H1 (cell line): ENCODE data around the gene PIP4K2C. TPM values are rescaled to one million over a fixed set of nuclear protein-coding genes. Genes with fewer than 3 reads are reported as not detected.

Source experiments
- CTCF ChIA-PET: fragments of 300-600 bp; sonication (Branson Sonifier 250); formaldehyde crosslinking; loops from one replicate; lab custom pipeline; 2021; ENCODE audit not compliant: partially characterized antibody; lab: Charles Lee
- POLR2A ChIA-PET: fragments of 300-600 bp; sonication (Branson Sonifier 250); formaldehyde crosslinking; loops from one replicate; lab custom pipeline; 2021; ENCODE audit warnings: inconsistent platforms; ENCODE audit not compliant: partially characterized antibody; lab: Charles Lee
- DNase-seq, 2 experiments: peaks; one replicate each; pipeline versions ENCODE4 v3.0.0 to v3.0.0-alpha.2; 2010 to 2022; ENCODE audit warnings: low spot score in 2 of 2, low read depth in 1 of 2, mixed read lengths in 1 of 2
- FAIRE-seq: peaks from 2 replicates; lab custom pipeline; 2011; peaks lifted over from hg19 to GRCh38; lab: Jason Lieb, UNC
- H2AFZ ChIP-seq: 2 replicates; pipeline ENCODE4 v1.8.1; 2012; ENCODE audit warnings: low read length, inconsistent platforms
- H2AK5ac ChIP-seq: 2 replicates; pipeline ENCODE4 v1.6.1; 2013; ENCODE audit warnings: low read depth, low read length
- H2BK120ac ChIP-seq: replicated peaks from 2 replicates; pipeline ENCODE3; 2013; ENCODE audit warnings: low read depth, low read length, inconsistent platforms
- H2BK12ac ChIP-seq: 2 replicates; pipeline ENCODE4 v1.6.1; 2013; ENCODE audit warnings: low read depth, low read length
- H2BK15ac ChIP-seq: 2 replicates; pipeline ENCODE4 v1.6.1; 2013; ENCODE audit warnings: low read length
- H2BK20ac ChIP-seq: 2 replicates; pipeline ENCODE4 v1.6.1; 2013; ENCODE audit warnings: low read length
- H2BK5ac ChIP-seq: 2 replicates; pipeline ENCODE4 v1.6.1; 2013; ENCODE audit warnings: low read depth, low read length
- H3K14ac ChIP-seq: 2 replicates; pipeline ENCODE4 v1.6.1; 2013; ENCODE audit warnings: inconsistent platforms; ENCODE audit not compliant: insufficient read length
- H3K18ac ChIP-seq: 2 replicates; pipeline ENCODE4 v1.6.1; 2013; ENCODE audit warnings: low read length; ENCODE audit errors: extremely low read depth
- H3K23ac ChIP-seq: 2 replicates; pipeline ENCODE4 v1.6.1; 2013; ENCODE audit warnings: inconsistent platforms; ENCODE audit not compliant: insufficient read length
- H3K23me2 ChIP-seq: 2 replicates; pipeline ENCODE4 v1.6.1; 2013; ENCODE audit warnings: low read depth, low read length
- H3K27ac ChIP-seq: 2 replicates; pipeline ENCODE4 v1.6.1; 2011; ENCODE audit warnings: low read depth, low read length, inconsistent platforms
- H3K27me3 ChIP-seq, 4 experiments: replicated peaks in 1 of 4; 1 replicate in 1 of 4; 2 replicates in 3 of 4; pipeline versions ENCODE4 v1.6.1 to v1.8.1; 2011 to 2013; ENCODE audit warnings: low read length in 3 of 4, mild to moderate bottlenecking in 3 of 4, inconsistent platforms in 2 of 4, mixed read lengths in 2 of 4, moderate library complexity in 1 of 4; ENCODE audit not compliant: control insufficient read depth in 3 of 4, insufficient read depth in 3 of 4; ENCODE audit errors: extremely low read depth in 1 of 4
- H3K36me3 ChIP-seq, 4 experiments: 2 replicates each; pipeline versions ENCODE4 v1.6.1 to v1.8.1; 2011 to 2013; ENCODE audit warnings: mild to moderate bottlenecking in 4 of 4, low read length in 3 of 4, moderate library complexity in 2 of 4, control low read depth in 1 of 4, inconsistent platforms in 1 of 4; ENCODE audit not compliant: insufficient read depth in 4 of 4, control insufficient read depth in 2 of 4
- H3K4ac ChIP-seq: replicated peaks from 2 replicates; pipeline ENCODE3; 2013; ENCODE audit warnings: low read length, low read depth, mixed read lengths, inconsistent platforms; ENCODE audit not compliant: insufficient read length
- H3K4me1 ChIP-seq, 4 experiments: replicated peaks in 1 of 4; 1 replicate in 1 of 4; 2 replicates in 3 of 4; pipeline versions ENCODE4 v1.6.1 to v1.8.1; 2011 to 2013; ENCODE audit warnings: low read length in 3 of 4, inconsistent platforms in 2 of 4, mixed read lengths in 1 of 4; ENCODE audit not compliant: insufficient read depth in 4 of 4, control insufficient read depth in 3 of 4
- H3K4me2 ChIP-seq, 2 experiments: 2 replicates each; pipeline versions ENCODE4 v1.6.1 to v1.8.1; 2011 to 2013; ENCODE audit warnings: low read depth in 2 of 2, low read length in 2 of 2, control low read depth in 1 of 2, inconsistent platforms in 1 of 2, mild to moderate bottlenecking in 1 of 2; ENCODE audit not compliant: insufficient read depth in 1 of 2
- H3K4me3 ChIP-seq, 4 experiments: fragments of 200-600, 300-600 bp in 1 of 4; sonication (generic), shearing (Covaris generic), sonication (Bioruptor Twin) in 1 of 4; 2 replicates each; pipeline versions ENCODE4 v1.5.1 to v1.8.1; 2011 to 2016; ENCODE audit warnings: low read length in 4 of 4, low read depth in 3 of 4, control low read depth in 2 of 4, inconsistent platforms in 2 of 4, mild to moderate bottlenecking in 2 of 4, mixed read lengths in 1 of 4, moderate library complexity in 1 of 4; ENCODE audit not compliant: insufficient read depth in 2 of 4; ENCODE audit errors: extremely low read depth in 1 of 4
- H3K56ac ChIP-seq: replicated peaks from 2 replicates; pipeline ENCODE3; 2013; ENCODE audit warnings: low read depth, mild to moderate bottlenecking, mixed read lengths, low read length, inconsistent platforms; ENCODE audit not compliant: insufficient read length
- H3K79me1 ChIP-seq: 2 replicates; pipeline ENCODE4 v1.6.1; 2013; ENCODE audit warnings: low read depth, low read length, control low read depth
- H3K79me2 ChIP-seq, 2 experiments: 2 replicates each; pipeline versions ENCODE4 v1.6.1 to v1.8.1; 2012 to 2013; ENCODE audit warnings: low read length in 2 of 2, mild to moderate bottlenecking in 2 of 2, inconsistent platforms in 1 of 2; ENCODE audit not compliant: insufficient read depth in 2 of 2, control insufficient read depth in 1 of 2
- H3K9ac ChIP-seq, 4 experiments: replicated peaks in 1 of 4; 1 replicate in 1 of 4; 2 replicates in 3 of 4; pipeline versions ENCODE4 v1.6.1 to v1.8.1; 2011 to 2013; ENCODE audit warnings: low read depth in 3 of 4, low read length in 3 of 4, control low read depth in 2 of 4, mild to moderate bottlenecking in 2 of 4, moderate library complexity in 2 of 4, inconsistent platforms in 1 of 4; ENCODE audit errors: extremely low read depth in 1 of 4
- H3K9me3 ChIP-seq, 2 experiments: 2 replicates each; pipeline versions ENCODE4 v1.6.1 to v1.8.1; 2012 to 2013; ENCODE audit warnings: mild to moderate bottlenecking in 2 of 2, moderate library complexity in 2 of 2, control low read depth in 1 of 2, inconsistent platforms in 1 of 2, low read depth in 1 of 2, low read length in 1 of 2, mixed read lengths in 1 of 2; ENCODE audit not compliant: insufficient read depth in 2 of 2
- H4K20me1 ChIP-seq, 2 experiments: replicated peaks in 1 of 2; 2 replicates each; pipeline versions ENCODE3 to v1.8.1; 2011 to 2013; ENCODE audit warnings: inconsistent platforms in 2 of 2, low read length in 2 of 2, mild to moderate bottlenecking in 1 of 2; ENCODE audit not compliant: insufficient read depth in 2 of 2, control insufficient read depth in 1 of 2
- H4K5ac ChIP-seq: 2 replicates; pipeline ENCODE4 v1.6.1; 2013; ENCODE audit warnings: low read length, low read depth, mixed read lengths, inconsistent platforms; ENCODE audit not compliant: insufficient read length
- H4K8ac ChIP-seq: 2 replicates; pipeline ENCODE4 v1.8.0; 2013; ENCODE audit warnings: mild to moderate bottlenecking, moderate library complexity, low read length, inconsistent platforms; ENCODE audit not compliant: insufficient read depth; ENCODE audit errors: extremely low read depth
- H4K91ac ChIP-seq: replicated peaks from 2 replicates; pipeline ENCODE3; 2013; ENCODE audit warnings: low read length, mixed read lengths, inconsistent platforms; ENCODE audit not compliant: insufficient read length
- CHD2 ChIP-seq: IDR thresholded peaks from 2 replicates; pipeline ENCODE4 v1.6.1; 2012; ENCODE audit warnings: low read length, improper control_type of control experiment
- CTBP2 ChIP-seq: IDR thresholded peaks from 2 replicates; pipeline ENCODE4 v1.7.0; 2011; ENCODE audit warnings: borderline replicate concordance, mild to moderate bottlenecking, moderate library complexity, mixed read lengths, low read length; ENCODE audit not compliant: insufficient read depth, insufficient read length
- EGR1 ChIP-seq: IDR thresholded peaks from 2 replicates; pipeline ENCODE4 v1.6.1; 2011; ENCODE audit warnings: low read depth, low read length, borderline replicate concordance
- EP300 ChIP-seq, 2 experiments: IDR thresholded peaks; 1 replicate in 1 of 2; 2 replicates in 1 of 2; pipeline ENCODE4 v1.6.1; 2011 to 2012; ENCODE audit warnings: low read depth in 2 of 2, low read length in 2 of 2, mild to moderate bottlenecking in 2 of 2, borderline replicate concordance in 1 of 2, inconsistent platforms in 1 of 2, moderate library complexity in 1 of 2
- GABPA ChIP-seq: IDR thresholded peaks from 2 replicates; pipeline ENCODE4 v1.6.1; 2011; ENCODE audit warnings: mild to moderate bottlenecking, low read length, moderate library complexity, borderline replicate concordance; ENCODE audit not compliant: insufficient read depth
- KDM5A ChIP-seq: fragments of 200-600 bp; IDR thresholded peaks from 2 replicates; pipeline ENCODE4 v1.7.1; 2012; ENCODE audit warnings: mild to moderate bottlenecking, low read length, inconsistent platforms, mixed read lengths
- POLR2AphosphoS5 ChIP-seq: IDR thresholded peaks from 2 replicates; pipeline ENCODE4 v1.6.1; 2011; ENCODE audit warnings: low read depth, low read length
- RBBP5 ChIP-seq: IDR thresholded peaks from 2 replicates; pipeline ENCODE4 v1.7.1; 2012; ENCODE audit warnings: low read depth, mild to moderate bottlenecking, inconsistent platforms, low read length, moderate library complexity, borderline replicate concordance
- RXRA ChIP-seq: IDR thresholded peaks from 2 replicates; pipeline ENCODE4 v1.6.1; 2011; ENCODE audit warnings: low read depth, mild to moderate bottlenecking, low read length, moderate library complexity; ENCODE audit not compliant: insufficient read depth
- SIX5 ChIP-seq: IDR thresholded peaks from 2 replicates; pipeline ENCODE4 v1.6.1; 2011; ENCODE audit warnings: mild to moderate bottlenecking, low read depth, low read length
- SRF ChIP-seq: IDR thresholded peaks from 2 replicates; pipeline ENCODE4 v1.6.1; 2011; ENCODE audit warnings: mild to moderate bottlenecking, low read depth, low read length, moderate library complexity
- WGBS, 2 experiments: shearing (Covaris generic) in 1 of 2; methylation state at CpG; one replicate each; pipeline versions ENCODE4 v1.1.6 to v1.1.7; 2013 to 2015; ENCODE audit warnings: low lambda C conversion rate in 2 of 2, mixed read lengths in 2 of 2, inconsistent platforms in 1 of 2, low coverage in 1 of 2, missing lambda C conversion rate in 1 of 2; ENCODE audit not compliant: insufficient replicate concordance in 2 of 2, insufficient coverage in 1 of 2, insufficient read length in 1 of 2; ENCODE audit errors: extremely low coverage in 1 of 2, missing lambda C conversion rate in 1 of 2; 5-methylcytosine and 5-hydroxymethylcytosine counted together
- polyA plus RNA-seq, 7 experiments: library from polyadenylated mRNA; depleted of rRNA in 3 of 7; stranded (reverse) in 5 of 7; unstranded in 2 of 7; fragments of >200 nt in 5 of 7; fragments of 200-250 nt in 2 of 7; gene quantifications; 1 replicate in 5 of 7; 2 replicates in 1 of 7; 4 replicates in 1 of 7; pipeline versions ENCODE4 v1.2.1 to v1.2.3, GENCODE V29; 2011 to 2013; ENCODE audit warnings: missing spikeins in 2 of 7, mixed read lengths in 2 of 7
- total RNA-seq: library from RNA; stranded (reverse); fragmentation: NEBNext Ultra II Directional; extraction: Animal tissue kit (Norgen Biotek cat#: 25700); gene quantifications from 2 replicates; pipeline ENCODE4 v1.2.1, GENCODE V29; 2021

The PIP4K2C gene
- total and polyA plus RNA-seq, 2 of the 8 experiments (the other 6 are each of a cell fraction or from before 2014, with no cell fraction given) = 25.0 to 27.1 TPM

DNA sequence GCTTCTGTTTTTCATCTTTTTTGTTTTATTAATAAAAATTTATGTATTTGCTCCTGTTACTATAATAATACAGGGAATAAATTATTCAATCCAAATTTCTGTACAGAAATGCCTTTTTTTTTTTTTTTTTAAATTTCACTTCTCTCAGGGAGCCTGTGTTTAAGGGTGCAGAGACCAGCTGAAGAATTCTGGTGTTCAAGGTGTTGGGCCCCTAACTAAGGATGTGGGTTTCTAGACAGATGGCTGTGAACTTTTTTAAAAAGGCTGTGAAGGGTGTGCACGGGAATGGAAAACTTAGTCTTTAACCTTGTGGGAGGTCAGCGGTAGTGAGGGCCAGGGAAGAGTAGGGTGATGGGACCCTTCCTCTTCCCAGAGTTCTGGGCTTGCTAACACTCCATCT lies 12.3 kb downstream of the PIP4K2C start:
- no peak overlapping the region for H3K27ac ChIP-seq
- FAIRE-seq = no peak
- POLR2A ChIA-PET = interaction anchor here (0.6 to 7.7 kb wide), 14 partner anchors 10 to 336 kb away, joined by 3 to 60 read pairs (median 4); partner anchors contain the start of gene PIP4K2C

More for the DNA sequence above, 12.3 kb downstream of the PIP4K2C start:
- H3K4me2 ChIP-seq = peak overlapping the region; percentile 76 to 83; a peak in 1 of 4 replicates
- H3K4ac ChIP-seq = no peak overlapping the region
- no peak overlapping the region for H2BK120ac ChIP-seq
- no peak overlapping the region for H2BK20ac ChIP-seq
- no peak overlapping the region for H2BK12ac ChIP-seq
- no peak overlapping the region for H4K5ac ChIP-seq
- H3K9me3 ChIP-seq = no peaks in the 10 kb centered on the region
- peaks cover 0 to 2% of the 10 kb centered on the region in 2 experiments for H4K20me1 ChIP-seq
- peaks cover 5 to 23% (median 17%) of the 10 kb centered on the region in 4 experiments; a peak in 6 of 8 replicates for H3K36me3 ChIP-seq
- DNase-seq = no peak
- peaks cover 0 to 10% of the 10 kb centered on the region in 2 experiments; a peak in 1 of 4 replicates for H3K79me2 ChIP-seq
- no peak overlapping the region for H2AK5ac ChIP-seq
- TF ChIP-seq RXRA = no peak
- no peak for TF ChIP-seq CTBP2
- TF ChIP-seq CHD2 = no peak
- TF ChIP-seq KDM5A = no peak
- TF ChIP-seq GABPA = no peak
- TF ChIP-seq POLR2AphosphoS5 = no peak
- TF ChIP-seq SIX5 = no peak
- TF ChIP-seq SRF = no peak
- no peak for TF ChIP-seq RBBP5
- TF ChIP-seq EP300 (IDR thresholded peaks at IDR 0.05; ENCODE audit: borderline replicate concordance in 1 of 2, low read depth in 2 of 2, low read length in 2 of 2) = no peak
- TF ChIP-seq EGR1 = no peak
- no peak overlapping the region for H3K56ac ChIP-seq
- no peak overlapping the region for H3K23ac ChIP-seq
- no peak overlapping the region for H4K8ac ChIP-seq
- H3K4me3 ChIP-seq = peak overlapping the region in 1 of 4 experiments; percentile 84; a peak in 1 of 8 replicates
- peak overlapping the region; percentile 18; the same call in 1 of the 2 replicates for H2BK5ac ChIP-seq
- no peak overlapping the region for H2AFZ ChIP-seq
- WGBS, 2 experiments = 70% methylated on average over 2 of the region's 2 CpGs; no CpG with 5 or more reads in 1 of the 2 experiments
- no peak overlapping the region for H4K91ac ChIP-seq
- no peak overlapping the region; a peak in 2 of 7 replicates for H3K9ac ChIP-seq
- H3K4me1 ChIP-seq = peaks cover under 1 to 4% (median 2%) of the 10 kb centered on the region in 4 experiments
- H2BK15ac ChIP-seq = peak overlapping the region; percentile 92; the same call in 1 of the 2 replicates
- CTCF ChIA-PET = interaction anchor here (0.6 to 6.0 kb wide), 6 partner anchors 17 to 175 kb away, joined by 3 to 40 read pairs (median 3); no protein-coding TSS in a partner anchor
- H3K14ac ChIP-seq = no peak overlapping the region
- H3K79me1 ChIP-seq = no peaks in the 10 kb centered on the region; the same call in 1 of the 2 replicates
- no peak overlapping the region for H3K18ac ChIP-seq
- peaks cover 11% of the 10 kb centered on the region for H3K23me2 ChIP-seq
- H3K27me3 ChIP-seq = no peaks in the 10 kb centered on the region
